NCI-H526 treated with DMSO at 0.1 percent for 48 hours (cell line): Measurements from ENCODE around the gene KLC1.
A peak's percentile ranks its signal among the peaks of the same experiment; 100 is the strongest.

Experiments used
- DNase-seq: peaks from one replicate; lab custom pipeline; 2025; lab: John Stamatoyannopoulos, UW

Gene KLC1

DNA sequence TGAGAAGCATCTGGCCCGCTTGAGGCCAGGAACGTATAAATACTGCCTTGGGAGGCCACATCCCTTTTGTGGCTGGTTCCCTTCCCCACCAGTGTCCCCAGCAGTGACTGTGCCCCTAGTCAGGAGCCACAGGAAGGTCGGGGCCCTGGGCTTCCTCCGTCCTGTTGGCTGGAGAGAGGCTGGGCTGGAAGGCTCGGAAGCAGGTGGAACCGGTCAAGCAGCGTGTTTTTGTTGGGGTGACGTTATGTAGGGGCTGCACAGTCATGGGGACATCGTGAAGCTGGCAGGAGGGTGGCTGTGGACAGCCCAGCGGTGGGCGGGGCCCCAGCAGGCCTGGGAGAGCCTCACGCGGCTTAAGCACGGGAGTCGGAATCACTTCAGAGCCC is 76.1 kb downstream of the KLC1 start:
- DNase-seq = no peak

DNA sequence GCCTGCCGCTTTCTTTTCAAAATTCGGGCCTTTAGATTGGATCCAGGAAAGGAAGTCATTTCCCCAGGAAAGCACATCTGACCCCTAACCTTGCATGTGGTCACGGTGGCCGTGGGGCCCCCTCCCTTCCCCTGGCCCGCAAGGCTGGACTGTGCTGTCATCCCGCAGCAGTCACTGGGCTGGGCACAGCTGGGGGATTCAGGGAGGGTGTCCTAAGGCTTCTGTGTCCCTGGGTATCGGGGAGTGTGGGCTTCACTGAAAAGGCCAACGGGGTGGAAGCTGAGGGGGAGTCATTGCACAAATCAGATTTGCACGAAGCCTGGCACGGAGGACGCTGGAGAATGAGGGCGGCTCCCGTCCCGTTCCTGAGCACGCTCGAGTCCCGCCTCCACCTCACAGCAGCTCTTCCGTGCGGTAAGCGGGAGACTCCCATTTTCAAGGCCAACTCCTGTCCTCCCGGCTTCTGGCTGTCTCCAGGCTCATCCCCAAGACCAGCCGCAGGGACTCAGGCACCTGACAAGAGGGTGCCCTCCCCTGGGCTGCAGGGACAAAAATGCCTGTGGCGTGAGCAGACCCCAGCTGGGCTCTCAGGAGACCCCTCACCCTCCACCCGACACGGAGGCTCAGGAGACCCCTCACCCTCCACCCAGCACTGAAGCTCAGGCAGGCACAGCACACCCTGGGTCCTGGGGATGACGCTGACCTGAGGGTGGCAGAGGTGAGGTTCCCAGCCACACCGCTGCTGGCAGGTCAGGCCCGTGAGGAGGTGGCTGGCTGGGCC is 76.7 kb downstream of the KLC1 start:
- DNase-seq = no peak

DNA sequence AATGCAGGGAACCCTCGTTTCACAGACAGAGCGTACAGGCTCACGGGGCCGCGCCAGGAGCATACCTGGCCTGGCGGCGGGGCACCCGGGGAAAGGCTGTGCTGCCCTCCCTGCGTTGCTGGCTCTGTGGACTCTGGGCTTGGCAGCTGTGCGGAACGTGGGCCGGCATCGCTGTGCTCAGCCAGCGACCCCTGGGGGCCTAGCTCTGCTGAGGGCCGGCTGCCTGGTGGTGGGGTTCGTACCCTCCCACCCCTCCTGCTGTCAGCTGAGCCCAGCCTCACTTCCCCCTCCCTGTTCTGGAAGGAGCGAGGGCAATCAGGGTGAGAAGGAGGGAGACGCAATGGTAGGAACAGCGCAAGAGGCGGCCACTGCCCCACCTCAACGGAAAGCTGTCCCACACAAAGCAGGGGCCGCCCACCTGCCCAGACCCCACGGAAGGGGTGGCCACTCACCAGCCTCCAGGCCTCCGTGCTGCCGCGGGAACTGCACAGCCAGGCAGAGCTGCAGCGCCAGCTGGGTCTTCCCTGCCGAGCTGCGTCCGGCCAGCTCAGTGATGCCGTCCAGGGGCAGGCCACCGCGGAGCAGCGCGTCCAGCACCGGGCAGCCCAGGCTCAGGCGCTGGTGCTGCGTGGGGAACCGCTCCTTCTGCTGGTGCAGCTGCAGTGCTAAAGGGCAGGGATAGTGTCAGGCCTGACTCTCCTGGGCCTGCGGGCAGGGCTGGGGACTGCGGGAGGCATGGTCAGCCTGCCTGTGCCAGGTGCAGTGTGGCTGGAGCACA is 77.7 kb downstream of the KLC1 start:
- DNase-seq = no peak

DNA sequence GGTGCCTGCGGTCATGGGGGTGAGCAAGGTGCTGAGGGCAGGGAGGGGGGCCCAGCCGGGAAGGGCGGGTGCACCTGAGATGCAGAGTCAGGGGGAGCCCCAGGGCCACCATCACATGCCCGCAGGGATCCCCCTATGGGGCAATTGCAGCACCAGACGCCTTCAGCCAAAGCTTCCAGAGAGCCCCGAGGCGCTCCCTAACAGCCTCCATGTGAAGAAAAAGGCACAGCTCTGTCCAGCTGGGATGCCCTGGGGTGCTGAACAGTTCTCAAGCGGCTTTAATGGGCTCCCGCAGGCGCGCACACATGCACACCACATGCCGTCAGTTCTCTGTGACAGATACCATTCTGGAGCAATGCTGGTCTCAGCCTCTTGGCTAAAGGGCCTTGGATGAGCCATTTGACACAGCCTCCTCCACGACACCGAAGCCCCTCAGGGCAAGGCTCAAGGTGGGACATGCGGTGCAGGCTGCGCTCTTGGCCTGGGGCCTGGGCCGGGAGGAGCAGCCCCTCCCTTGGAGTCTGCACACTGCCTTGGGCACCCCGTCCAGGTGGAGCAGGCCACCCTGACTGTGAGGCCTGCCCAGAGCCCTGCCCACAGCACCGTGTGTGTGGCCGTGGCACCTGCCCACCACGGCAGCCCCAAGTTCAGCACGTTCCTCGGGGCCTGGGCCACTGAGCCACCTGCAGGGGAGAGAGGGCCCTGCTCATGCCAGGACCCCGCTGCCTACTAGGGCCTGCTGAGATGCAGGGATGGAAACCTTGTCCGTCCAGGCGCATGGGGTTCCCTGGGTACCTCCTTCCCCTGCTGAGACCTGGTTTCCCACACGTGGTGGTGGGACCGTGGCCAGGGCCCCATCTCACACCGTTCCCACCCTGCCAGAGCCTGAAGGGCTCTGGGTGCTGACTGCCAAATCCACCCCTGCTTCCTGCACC is 78.6 kb downstream of the KLC1 start:
- DNase-seq = no peak

DNA sequence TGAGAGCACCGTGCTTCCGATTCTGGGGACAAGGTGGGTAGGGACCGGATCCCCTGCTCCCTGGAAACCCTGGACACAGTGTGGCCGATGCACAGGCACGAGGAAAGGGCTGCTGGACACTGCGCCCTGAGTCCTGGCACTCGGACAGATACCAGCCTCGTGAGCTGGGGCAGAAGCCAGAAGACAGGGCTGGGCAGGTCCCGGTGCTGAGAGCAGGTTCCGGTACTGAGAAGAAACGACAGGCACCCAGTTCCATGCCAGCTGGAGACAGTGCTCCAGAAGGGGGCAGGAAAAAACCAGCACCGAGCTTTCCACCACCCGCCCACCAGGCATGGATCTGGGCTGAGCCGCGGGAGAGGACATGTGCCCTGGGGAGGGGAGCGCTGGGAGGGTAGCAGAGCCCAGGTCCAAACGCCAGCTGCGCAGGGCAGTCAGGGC is 79.8 kb downstream of the KLC1 start:
- no peak for DNase-seq

DNA sequence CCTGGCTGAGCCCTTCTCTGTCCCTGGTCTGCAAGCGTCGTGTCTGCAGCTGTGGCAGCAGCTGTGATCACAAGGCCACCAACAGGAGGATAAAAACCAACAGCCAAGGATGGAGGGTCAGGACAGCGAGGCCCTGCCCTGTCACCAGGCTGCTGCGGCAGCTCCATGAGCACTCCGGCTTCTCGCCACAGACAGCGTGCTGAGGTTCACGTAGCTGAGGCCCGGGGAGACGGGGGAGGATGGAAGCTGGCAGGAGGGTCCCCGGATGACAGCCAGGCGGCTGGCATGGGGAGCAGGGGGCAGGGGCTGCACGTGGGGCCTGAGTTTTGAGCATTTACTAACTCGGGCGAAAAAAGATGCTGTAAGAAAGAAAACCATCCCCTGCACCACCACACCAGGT is 80.8 kb downstream of the KLC1 start:
- DNase-seq = no peak

DNA sequence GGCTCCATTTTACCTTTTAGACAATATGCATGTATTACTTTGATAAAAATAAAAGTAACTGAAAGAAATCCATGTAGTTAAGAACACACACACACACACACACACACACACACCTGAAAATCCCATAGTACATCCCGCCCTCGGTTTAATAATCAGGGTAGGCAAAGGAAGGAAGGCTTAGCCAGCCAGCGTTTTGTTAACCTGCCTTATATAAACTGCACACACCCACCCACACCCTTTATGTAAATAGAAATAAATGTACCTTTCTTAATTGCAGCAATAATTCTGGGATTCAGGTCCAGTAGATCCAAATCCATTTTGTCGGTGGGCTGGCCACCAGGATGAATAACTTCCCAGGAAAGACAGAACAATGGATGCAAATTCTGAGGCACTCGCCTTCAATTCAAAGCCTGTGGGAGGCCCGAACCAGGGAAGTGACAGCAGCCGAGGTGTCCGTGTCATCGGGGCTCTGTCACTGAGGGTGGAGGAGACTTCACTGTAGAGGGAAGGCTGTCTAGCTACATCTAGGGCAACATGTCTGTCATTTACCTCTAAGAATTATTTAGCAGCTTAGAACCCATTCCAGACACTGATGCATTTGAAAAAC is 81.9 kb downstream of the KLC1 start:
- peak; percentile 11 for DNase-seq

DNA sequence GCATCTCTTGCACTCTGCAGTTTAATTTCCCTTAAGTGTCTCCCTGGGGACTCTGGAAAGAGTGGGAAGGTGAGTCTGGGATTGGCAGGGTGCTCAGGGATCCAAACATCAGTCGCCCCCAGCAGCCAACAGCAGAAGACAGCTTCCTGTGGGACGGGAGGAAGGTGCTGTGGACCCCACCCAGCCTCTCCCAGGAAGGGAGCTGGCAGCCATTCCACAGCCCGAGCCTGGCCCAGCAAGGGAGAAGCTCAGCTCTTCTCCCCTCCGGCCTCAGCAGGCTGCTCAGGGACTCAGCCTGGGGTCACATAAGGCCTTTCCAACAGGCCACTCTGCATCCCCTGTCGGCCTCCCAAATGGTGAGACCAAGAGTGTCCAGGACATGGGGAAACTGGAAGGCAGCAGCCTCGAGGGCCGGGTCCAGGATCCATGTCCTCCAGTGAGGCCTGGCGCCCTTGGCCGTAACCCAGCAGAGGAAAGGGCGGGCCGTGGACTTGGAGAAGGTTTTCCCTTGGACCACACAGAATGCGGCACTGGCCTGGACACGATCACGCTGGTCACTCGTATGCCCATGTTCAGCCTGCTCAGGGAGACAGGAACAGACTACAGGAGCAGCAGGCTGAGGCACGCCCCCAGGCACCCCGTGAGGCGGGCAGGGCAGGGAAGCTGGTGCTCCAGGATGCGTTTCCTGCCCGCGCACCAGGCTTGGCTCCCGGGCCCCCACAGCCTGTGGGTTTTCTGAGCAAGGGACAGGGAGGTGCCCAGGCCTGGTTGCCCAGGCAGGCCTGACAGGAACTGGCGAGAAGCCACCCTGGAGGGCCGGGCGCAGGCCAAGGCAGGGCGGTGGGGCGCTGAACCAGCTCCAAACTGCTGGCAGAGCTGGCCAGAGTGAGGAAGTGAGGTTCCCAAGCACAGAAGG is 82.8 kb downstream of the KLC1 start:
- no peak for DNase-seq

DNA sequence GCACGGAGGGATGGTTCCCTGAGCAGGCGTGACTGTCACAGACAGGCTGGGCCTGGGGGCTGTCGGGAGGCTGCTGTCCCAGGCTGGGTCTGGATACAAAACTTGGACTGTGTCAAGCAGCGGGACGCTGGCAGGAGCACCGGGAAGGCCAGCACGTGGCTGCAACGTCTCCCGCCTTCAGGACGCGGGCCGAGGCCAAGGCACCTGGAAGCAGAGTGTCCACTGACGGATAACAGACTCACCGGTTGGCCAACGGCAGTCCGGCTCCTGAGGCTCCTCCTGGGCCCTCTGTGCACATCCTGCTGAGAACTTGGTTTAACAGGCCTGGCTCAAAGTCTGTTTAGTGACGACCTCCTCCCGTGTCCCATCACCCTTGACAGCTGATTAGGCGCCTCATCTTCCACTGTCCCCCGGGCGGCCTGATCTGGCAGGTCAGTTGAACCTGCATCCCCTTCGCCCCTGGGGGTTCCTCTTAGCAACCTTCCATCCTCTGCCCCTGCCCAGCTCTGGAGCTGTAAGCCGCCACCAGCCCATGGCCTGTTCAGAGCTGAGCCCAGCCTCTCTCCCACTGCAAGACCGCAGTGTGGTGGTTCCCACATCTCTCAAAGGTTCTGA is 83.7 kb downstream of the KLC1 start:
- no peak for DNase-seq

DNA sequence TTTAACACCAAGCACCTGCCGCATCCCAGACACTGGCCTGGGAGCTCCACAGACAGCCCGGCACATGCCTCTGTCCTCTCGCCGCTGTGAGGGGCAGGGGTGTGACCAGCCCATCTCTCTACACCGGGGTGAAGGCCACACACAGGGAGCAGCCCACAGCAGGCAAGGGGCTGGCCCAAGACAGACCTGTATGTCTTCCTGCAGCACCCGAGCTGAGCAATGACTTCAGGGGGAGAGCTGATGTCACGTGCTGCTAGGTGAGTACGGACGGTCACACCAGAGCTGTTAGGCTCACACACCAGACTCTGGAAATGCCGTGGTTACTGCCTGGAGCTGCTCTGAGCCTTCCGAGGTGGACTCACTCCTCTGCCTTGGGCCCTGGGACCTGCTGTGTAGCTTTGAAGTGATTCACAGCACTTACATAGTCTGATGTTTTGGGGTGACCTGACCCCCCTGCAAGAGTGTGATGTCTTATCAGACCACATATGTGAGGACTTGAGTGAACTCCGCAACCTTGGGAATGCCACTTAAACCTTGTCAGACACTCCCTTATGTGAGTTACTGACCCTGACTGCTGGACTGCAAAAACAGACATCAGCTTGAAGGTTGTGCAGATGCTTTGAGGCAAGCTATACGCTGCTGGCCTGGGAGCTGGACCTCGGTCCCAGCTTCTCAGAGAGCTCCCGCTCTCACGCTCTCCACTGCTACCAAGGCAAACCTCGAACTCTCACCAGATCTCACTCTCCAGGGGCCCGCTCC is 84.5 kb downstream of the KLC1 start:
- DNase-seq = no peak

DNA sequence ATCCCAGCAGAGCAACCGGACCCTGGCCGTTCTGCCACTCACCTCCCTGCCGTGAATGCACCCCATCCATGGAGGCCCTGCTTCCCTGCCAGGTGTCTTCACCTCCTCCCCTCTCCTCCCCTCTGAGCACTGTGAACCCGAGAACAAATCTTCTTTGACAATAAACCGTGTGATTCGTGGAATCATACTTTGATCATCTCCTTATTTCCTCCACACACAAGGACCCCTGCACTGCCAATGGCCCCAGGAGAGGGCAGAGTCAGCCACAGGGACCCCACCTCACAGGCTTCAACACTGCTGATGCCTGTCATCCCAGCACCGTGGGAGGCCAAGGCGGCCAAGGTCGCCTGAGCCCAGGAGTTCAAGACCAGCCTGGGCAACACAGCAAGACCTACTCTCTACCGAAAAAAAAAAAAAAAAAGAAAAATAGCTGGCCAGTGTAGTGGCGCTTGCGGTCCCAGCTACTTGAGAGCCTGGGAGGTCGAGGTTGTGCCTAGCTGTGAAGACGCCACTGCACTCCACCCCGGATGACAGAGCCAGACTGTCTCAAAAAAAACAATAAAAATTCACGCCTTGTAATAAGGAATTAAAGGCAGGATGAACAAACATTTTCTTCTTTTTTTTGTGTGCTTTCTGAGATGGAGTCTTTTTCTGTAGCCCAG is 85.2 kb downstream of the KLC1 start:
- no peak for DNase-seq

DNA sequence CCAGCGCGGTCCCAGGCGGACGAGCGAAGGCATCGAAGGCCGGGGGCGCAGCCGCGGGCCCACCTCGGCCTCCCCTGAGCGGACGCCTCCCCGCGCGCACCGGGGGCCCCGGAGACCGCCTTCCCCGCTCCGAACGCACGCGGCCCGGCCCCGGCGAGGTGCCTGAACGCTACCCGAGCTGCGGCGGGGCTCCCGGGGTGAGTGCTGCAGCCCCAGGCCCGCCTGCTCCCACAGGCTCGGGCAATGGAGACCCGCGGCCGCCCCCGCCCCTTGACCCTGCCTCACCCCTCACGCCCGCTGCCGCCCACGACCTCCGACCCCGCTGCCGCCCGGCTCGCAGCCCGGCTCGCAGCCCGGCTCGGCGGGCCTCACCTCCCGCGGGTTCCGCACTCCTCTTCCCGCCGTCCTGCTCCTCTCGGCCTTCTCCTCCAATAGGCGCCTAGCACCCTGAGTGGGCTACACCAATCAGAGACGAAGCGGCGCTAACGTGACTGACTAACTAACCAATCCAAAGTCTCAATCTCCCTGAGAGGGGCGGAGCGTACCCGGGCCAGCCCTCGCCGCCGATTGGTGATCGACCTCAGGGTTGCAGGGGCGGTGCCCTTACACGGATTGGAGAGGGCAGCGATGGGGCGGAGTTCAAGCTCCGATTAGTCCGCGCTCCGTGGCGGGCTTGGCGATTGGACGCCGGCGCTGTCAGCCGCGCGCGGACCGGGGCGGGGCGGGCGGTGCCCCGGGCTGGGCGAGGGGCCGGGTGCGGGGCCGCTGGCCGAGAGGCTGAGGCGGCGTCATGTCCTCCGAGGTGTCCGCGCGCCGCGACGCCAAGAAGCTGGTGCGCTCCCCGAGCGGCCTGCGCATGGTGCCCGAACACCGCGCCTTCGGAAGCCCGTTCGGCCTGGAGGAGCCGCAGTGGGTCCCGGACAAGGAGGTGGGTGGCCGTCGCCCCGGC is 86.3 kb downstream of the KLC1 start, which contains the start of the genes XRCC3 and ZFYVE21:
Gene XRCC3 (minus strand): TSS at position 400 of the 949 bp plus-strand sequence. CDS start 4,364 bp downstream, outside the sequence.
Gene ZFYVE21 (plus strand): TSS at position 759 of the 949 bp plus-strand sequence. CDS start 32 bp downstream, at position 791.
- DNase-seq = peak; percentile 99

DNA sequence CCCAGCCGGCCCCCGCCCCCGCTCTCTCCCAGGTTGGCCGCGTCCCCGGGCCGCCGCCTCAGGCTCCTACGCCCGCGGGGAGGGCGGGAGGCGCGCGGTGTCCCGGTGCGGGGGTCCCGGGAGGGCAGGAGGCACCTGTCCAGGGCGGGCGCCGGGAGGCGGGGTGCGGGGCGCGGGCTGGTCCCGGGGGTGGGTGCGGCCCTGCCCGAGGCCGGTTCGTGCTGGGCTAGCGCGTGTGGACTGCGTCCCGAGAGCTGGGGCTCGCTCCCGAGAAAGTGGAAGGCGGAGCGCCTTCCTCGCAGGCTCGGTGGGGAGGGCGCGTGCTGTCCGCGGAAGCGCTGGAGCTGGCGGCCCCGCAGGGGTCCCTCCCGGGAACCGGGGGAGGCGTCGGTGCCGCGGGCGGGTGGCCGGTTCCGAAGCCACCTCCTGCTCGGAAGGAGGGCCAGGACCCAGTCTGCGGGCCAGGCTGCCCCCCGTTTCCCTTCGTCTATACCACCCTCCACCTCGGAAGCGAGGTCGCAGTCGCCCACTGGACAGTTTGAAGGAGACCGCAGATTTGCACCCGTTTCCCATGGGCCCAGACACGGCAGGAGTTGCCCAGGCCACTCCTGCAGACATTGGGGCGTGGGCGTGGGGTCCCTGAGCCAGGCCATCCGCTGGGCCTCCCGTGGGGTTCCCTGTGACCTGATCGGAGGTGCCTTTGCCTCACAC is 87.2 kb downstream of the KLC1 start:
- no peak for DNase-seq

DNA sequence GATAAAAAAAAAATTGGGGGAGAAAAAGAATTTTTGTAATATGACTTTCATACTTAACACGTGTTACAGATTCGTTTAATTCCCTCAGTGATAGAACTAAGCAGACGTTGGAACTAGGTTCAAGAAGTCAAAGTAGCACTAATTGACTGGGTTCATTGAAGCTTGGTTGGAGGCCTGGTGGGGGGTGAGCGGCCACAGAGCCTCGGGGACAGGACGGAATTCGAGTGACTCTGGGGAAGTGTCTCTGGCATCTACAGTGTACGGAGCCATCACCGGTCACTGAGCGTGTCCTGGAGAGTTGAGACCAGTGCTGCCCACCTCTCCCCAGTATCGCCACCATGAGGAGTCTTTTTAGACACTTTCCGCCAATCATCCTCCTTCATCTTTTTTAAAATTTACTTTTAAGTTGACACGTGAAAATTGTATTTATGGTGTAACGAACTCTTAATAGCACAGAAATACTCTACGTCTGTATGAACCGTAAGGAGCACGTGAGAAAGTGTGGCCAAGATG is 87.9 kb downstream of the KLC1 start:
- DNase-seq = no peak

DNA sequence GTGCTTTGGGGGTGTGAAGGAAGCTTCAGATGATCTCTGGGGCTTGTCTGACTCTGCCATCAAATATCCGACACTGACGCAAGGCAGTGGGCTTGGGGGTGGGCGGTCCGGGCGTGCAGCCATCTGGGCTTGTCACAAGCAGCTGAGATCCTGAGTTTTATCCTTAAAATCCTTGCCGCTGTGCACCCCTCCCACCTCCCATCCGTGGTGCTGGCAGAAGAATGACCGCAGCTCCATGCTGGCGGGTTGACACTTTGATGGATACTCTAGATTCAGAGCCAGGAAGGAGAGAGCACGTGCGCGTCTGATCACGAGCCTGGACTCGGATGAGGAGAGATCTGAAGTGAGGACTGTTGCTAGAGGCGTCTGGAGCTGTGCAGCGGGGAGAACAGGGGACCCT is 89.6 kb downstream of the KLC1 start:
- no peak for DNase-seq

DNA sequence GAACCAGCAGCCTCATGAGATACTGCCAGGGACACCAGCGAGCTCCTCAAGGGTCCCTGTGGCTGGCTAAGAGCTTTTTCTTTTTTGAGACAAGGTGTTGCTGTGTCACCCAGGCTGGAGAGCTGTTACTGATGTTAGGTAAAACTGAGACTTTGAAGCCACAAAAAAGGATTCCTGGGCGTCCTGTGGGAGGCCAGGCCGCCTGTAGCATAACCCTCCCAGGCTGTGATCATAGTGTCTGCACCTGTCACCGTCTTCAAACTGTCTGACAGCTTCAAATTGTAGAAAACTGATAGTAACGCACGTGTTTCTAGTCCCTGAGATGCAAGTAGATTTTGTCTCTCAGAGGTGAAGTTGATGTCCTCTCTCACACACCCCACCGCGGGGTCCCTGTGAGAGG is 90.7 kb downstream of the KLC1 start:
- DNase-seq = no peak
